GM19351 (cell line): Measurements from ENCODE around the gene CD68.

ENCODE experiments used
- ATAC-seq: cut with Tn5 transposase; IDR thresholded peaks from one replicate; pipeline ENCODE4 v1.9.1; 2021; ENCODE audit warnings: mild to moderate bottlenecking, moderate library complexity; ENCODE audit not compliant: unreplicated experiment

CD68 gene

GRCh38 chr17:7558544-7559319 is 20.7 kb upstream of the CD68 start, which contains the start of gene TNFSF13:
Gene TNFSF13 (plus strand): TSS chr17:7558750. CDS start chr17:7559040, 290 bp downstream.
- no peak for ATAC-seq

DNA sequence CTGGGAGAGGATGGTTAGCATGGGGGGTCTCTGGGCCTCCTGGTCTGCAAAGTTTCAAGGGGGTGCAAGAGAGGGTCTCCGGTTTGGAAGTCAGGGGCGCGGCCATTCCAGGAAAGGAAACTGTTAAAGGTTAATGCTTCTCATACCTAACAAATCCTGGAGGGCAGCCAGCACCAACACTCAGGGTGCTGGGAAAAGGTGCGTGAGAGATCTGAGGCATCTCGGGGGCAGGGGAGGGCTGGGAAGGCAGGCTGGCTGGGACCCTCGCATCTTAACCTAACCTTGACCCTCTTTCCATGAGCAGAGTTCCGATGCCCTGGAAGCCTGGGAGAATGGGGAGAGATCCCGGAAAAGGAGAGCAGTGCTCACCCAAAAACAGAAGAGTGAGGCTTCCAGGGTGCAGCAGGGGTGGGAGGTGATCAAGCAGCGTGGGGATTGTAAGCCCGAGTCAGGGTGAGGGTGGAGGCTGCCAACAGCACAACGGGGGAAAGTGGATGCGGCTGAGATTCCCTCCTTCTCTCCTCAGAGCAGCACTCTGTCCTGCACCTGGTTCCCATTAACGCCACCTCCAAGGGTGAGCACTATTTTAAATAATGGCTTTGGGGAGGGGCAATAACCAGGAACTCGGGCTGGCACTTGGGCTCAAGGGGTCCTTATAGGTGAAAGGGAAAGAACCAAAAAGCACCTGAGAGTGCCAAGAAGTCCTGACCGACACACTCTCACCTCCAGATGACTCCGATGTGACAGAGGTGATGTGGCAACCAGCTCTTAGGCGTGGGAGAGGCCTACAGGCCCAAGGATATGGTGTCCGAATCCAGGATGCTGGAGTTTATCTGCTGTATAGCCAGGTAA is 19.9 kb upstream of the CD68 start:
- ATAC-seq = no peak

DNA sequence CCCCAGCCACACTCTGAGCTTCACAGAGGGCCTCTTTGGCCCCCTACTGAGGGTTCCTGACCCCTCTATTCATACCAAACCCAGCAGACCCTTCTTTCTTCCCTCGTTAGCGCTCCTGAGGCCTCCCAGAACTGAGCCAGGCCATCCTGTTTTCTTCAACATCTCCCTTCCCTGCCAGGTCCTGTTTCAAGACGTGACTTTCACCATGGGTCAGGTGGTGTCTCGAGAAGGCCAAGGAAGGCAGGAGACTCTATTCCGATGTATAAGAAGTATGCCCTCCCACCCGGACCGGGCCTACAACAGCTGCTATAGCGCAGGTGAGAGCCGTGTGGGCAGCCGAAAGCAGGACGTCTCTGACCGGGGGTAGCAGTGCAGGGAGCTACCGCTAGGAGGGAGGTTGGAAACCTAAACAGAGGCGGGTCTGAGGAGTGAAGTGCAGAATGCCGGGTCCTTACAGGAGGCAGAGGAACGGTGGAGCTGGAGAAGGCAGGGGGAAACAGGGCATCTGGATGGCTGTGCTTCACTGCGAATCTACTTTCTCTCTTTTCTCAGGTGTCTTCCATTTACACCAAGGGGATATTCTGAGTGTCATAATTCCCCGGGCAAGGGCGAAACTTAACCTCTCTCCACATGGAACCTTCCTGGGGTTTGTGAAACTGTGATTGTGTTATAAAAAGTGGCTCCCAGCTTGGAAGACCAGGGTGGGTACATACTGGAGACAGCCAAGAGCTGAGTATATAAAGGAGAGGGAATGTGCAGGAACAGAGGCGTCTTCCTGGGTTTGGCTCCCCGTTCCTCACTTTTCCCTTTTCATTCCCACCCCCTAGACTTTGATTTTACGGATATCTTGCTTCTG is 19.0 kb upstream of the CD68 start:
- ATAC-seq = no peak

GRCh38 chr17:7561028-7561575 is 18.3 kb upstream of the CD68 start:
- peak; percentile 69 for ATAC-seq

GRCh38 chr17:7561589-7562207 is 17.7 kb upstream of the CD68 start, which contains the start of gene SENP3:
Gene SENP3 (plus strand): TSS chr17:7561919. CDS start chr17:7563077, 1,158 bp downstream.
- ATAC-seq = peak; percentile 68

GRCh38 chr17:7562208-7562605 is 17.2 kb upstream of the CD68 start:
- ATAC-seq = no peak

DNA sequence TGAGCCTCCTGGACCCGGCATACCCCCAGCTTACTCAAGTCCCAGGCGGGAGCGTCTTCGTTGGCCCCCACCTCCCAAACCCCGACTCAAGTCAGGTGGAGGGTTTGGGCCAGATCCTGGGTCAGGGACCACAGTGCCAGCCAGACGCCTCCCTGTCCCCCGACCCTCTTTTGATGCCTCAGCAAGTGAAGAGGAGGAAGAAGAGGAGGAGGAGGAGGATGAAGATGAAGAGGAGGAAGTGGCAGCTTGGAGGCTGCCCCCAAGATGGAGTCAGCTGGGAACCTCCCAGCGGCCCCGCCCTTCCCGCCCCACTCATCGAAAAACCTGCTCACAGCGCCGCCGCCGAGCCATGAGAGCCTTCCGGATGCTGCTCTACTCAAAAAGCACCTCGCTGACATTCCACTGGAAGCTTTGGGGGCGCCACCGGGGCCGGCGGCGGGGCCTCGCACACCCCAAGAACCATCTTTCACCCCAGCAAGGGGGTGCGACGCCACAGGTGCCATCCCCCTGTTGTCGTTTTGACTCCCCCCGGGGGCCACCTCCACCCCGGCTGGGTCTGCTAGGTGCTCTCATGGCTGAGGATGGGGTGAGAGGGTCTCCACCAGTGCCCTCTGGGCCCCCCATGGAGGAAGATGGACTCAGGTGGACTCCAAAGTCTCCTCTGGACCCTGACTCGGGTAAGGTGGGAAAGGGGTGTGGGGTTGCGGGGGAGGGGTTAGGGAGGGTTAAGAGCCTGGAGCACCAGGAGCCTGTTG is 16.1 kb upstream of the CD68 start:
- no peak for ATAC-seq

GRCh38 chr17:7569571-7569970 is 9.9 kb upstream of the CD68 start:
- no peak for ATAC-seq

- no peak for ATAC-seq
These were observed 9.1 kb upstream of the CD68 start for GRCh38 chr17:7570351-7570750.

DNA sequence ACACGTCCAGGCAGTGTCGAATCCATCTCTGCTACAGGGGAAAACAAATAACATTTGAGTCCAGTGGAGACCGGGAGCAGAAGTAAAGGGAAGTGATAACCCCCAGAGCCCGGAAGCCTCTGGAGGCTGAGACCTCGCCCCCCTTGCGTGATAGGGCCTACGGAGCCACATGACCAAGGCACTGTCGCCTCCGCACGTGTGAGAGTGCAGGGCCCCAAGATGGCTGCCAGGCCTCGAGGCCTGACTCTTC is 7.2 kb upstream of the CD68 start:
- peak; percentile 87 for ATAC-seq

DNA sequence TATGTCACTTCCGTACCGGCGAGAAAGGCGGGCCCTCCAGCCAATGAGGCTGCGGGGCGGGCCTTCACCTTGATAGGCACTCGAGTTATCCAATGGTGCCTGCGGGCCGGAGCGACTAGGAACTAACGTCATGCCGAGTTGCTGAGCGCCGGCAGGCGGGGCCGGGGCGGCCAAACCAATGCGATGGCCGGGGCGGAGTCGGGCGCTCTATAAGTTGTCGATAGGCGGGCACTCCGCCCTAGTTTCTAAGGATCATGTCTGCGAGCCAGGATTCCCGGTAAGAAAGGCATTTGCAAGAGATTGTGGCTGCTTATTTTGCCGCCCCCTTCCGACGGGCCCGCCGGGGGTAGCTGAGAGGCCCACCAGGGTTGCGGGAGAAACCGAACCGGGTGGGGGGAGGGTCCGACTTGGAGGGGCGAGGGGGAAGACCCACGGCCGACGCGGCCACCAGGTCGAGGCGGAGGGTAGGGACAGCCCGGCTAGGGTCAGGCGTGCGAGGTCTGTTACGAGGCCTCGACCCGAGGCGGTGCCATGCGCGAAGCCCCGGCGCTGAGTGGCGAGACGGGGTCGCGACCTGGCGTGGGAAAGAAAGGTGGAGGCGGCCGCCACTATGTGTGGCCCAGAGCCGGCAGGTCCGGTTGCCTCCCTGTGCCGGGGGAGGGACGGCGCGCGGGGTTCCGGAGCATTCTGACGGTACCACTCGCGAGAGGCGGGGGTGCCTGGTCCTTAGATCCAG is 6.7 kb upstream of the CD68 start:
- ATAC-seq = peak; percentile 1

DNA sequence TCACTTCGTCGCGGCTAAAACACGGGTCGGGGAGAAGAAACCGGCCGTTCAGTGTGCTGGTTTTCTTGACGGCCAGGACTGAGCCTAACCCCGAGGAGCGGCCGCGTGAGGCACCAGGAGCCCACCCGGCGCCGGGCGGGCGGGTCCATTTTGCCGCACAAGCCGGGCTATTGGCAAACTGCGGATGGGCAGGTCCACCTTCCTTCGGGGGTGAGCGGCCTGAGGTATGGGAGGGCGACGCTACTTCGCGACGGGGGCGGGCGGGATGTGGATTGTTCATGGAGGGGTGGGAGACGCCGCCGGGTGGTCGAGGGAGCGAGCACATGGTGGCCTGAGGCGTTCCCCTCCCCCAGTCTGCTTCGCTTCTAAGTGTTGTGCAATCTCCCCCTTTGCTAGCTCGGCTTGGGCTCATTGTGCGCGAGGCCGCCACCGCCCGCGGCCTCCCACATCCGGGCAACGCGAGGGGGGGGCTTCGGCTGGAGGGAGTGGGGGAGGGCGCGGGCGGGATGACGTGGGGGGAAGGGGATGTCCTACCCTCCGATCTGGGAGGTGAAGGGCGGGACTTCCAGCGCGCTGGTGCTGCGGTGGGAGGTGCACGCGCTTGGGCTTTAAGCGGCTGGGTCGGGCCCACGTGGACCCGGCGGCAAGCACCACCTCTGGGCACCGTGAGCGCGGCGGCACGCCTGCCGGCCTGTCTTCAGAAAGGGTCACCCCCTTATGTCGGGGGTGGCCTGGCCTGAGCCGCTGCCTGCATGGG is 5.9 kb upstream of the CD68 start:
- ATAC-seq = no peak

- ATAC-seq = no peak
These were observed 5.1 kb upstream of the CD68 start for GRCh38 chr17:7574176-7574953.

GRCh38 chr17:7575481-7575883 is 4.0 kb upstream of the CD68 start:
- ATAC-seq = no peak

- ATAC-seq = no peak
These were observed 3.5 kb upstream of the CD68 start for GRCh38 chr17:7575959-7576358.

GRCh38 chr17:7576432-7576937 is 3.0 kb upstream of the CD68 start:
- no peak for ATAC-seq
